SW 1271 (cell line): ENCODE measurements around the gene SRSF7.

ENCODE experiments used
- DNase-seq, 2 experiments: peaks; one replicate each; lab custom pipeline; 2025; lab: John Stamatoyannopoulos, UW

SRSF7 gene

DNA sequence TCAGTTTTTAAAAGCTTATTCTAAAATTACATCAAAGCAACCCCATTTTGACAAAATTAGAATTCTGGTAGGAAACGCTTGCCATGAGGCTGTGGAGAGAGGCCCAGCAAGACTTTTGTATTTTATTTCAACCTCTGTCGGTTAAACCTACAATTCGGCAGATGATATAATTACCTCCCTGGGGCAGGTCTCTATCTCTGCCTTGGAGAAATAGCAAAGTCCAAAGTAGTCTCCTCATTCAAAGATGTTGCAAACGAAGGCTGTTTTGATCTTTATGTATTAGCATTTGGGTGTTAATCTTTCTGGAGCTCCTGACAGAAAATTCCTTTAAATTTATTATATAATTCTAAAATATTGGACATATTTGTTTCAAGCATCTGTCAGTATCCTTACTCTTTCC lies 49.6 kb downstream of the SRSF7 start:
- no peak for DNase-seq

DNA sequence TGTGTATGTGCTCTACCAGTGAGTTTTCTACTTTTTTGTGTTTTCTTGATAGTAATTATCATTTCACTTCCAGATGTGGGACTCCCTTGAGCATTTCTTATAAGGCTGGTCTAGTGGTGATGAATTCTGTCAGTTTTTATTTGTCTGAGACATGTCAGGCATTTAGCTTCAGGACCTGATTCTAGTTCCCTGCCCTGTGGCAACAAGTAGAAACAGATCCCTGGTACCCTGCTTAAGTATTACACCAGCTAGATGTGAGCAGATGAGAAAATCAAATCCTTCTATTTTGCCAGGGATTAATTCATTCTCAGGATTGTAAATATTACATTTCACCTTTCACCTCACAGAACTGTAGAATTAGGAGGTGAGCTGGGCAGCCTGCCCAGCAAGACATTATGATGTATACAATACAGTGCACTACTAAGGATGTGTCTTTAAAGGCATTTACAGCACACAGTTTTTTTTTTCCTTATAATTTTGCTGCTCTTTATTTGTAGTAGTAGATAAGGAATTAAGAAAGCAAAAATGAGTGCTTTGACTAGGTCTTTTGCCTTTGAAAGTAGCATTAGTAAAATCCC lies 50.2 kb downstream of the SRSF7 start:
- DNase-seq = no peak

DNA sequence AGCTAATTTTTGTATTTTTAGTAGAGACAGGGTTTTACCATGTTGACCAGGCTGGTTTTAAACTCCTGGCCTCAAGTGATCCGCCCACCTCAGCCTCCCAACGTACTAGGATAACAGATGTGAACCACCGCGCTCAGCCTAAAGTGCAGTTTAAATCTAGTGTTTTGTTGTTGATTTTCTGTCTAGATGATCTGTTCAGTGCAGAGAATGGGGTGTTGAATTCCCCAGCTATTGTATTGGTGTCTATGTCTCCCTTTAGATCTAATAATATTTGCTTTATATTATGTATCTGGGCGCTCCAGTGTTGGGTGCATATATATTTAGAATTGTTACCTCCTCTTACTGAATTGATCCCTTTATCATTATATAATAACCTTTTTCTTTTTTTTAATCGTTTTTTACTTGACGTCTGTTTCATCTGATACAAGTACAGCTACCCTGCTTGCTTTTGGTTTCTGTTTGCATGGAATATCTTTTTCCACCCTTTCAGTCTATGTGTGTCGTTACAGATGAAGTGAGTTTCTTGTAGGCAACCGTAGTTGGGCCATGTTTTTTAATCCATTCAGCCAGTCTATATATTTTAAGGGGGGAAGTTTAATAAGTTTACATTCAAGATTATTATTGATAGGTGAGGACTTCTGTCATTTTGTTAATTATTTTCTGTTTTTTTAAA lies 50.9 kb downstream of the SRSF7 start:
- DNase-seq = no peak

DNA sequence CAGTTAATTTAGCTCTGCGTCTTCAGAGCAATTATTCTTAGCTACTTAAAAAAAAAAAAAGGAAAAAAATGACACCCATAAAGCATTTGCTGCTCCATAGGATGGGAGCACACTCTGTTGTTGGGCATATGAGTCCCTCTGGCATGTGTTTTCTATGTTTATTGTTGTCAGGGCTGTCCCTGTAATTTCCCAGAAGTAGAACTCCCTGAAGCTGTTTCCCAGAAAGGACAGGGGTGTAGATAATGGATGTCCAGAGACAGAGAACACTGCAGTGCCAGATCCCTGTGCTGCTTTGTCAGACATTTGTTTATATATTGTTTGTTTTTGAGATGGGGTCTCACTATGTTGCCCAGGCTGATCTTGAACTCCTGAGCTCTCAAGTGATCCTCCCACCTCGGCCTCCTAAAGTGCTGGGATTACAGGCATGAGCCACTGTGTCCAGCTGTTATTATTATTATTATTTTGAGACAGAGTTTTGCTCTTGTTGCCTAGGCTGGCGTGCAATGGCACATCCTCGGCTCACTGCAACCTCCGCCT lies 52.6 kb downstream of the SRSF7 start:
- DNase-seq = no peak

- no peak for DNase-seq
Observed at GRCh38 chr2:38697116-38697840, 53.9 kb downstream of the SRSF7 start.
